ENCODE measurements around the gene OR1M1. TPM values are rescaled to one million over a fixed set of nuclear protein-coding genes. Genes with fewer than 3 reads are reported as not detected.
A peak's percentile ranks its signal among the peaks of the same experiment; 100 is the strongest.

Gene OR1M1
- total and polyA plus RNA-seq, 9 of the 15 experiments (the other 6 are each of a cell fraction or from before 2014, with no cell fraction given), result not detected

DNA sequence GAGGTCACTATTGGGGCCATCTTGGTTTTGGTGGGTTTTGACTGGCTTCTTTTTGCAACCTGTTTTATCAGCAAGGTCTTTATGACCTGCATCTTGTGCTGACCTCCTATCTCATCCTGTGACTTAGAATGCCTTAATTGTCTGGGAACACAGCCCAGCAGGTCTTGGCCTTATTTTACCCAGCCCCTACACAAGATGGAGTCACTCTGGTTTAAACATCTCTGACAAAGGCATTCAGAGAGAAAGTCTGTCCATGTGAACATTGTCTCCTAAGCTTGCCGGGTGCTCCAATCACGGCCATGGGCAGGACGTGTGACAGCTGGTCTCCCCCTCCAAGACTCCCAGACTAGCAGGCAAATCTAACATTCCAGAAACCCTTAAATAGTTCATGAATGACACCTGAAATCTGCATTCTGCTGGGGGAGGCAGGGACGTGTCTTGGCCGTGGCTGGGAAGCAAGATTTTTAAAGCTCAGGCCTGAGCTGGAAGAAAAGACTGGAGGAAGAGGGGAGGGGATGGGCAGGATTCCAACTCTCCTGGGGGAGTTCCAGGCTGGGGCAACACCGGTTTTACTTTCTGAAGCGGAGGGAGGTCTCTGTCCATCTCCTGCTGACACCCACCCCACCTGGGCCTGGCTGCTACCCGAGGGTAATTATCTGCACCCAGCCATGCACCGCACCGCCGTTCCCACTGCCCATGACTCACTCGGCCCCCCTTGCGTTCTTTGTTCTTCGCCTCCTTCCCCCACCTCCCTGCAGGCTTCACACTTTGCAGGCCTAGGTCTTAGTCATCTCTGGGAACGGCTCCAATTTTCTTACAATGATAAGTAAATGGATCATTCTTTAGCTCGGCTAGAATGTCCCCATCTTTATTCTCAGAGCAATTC is 11.6 kb upstream of the OR1M1 start (continued):
- TF ChIP-seq ZNF395 (CRISPR knock-in tag; IDR thresholded peaks at IDR 0.05), result peak; percentile 65; the same call in 1 of the 2 replicates
- peak; percentile 66 for TF ChIP-seq CXXC5 (CRISPR knock-in tag; IDR thresholded peaks at IDR 0.05)
- peak; percentile 51; the same call in 1 of the 2 replicates for TF ChIP-seq ZBTB7A (IDR thresholded peaks at IDR 0.05; ENCODE audit: borderline replicate concordance, control insufficient read depth, low read depth, low read length)
- TF ChIP-seq ZNF644 (tag; IDR thresholded peaks at IDR 0.05; ENCODE audit: low read depth), result peak; percentile 73; the same call in 1 of the 2 replicates
- no peak for TF ChIP-seq AFF4 (CRISPR knock-in tag; IDR thresholded peaks at IDR 0.05)
- TF ChIP-seq EP400 (IDR thresholded peaks at IDR 0.05), result peak; percentile 24; the same call in 1 of the 2 replicates
- peak; percentile 100 for TF ChIP-seq FOSL1 (tag; conservative IDR thresholded peaks at IDR 0.05)
- peak; percentile 95 for TF ChIP-seq SMARCC2 (IDR thresholded peaks at IDR 0.05; ENCODE audit: low read depth)
- TF ChIP-seq TARDBP (IDR thresholded peaks at IDR 0.05), result no peak
- peak; percentile 80 for TF ChIP-seq MYNN (IDR thresholded peaks at IDR 0.05)
- no peak for TF ChIP-seq MYNN (CRISPR knock-in tag; IDR thresholded peaks at IDR 0.05)
- peak; percentile 99 for TF ChIP-seq DPF2 (IDR thresholded peaks at IDR 0.05)
- 0 out of 2 replicates have a peak, but pooled peaks have one; percentile 33 for TF ChIP-seq ZNF766 (CRISPR knock-in tag; conservative IDR thresholded peaks at IDR 0.05)
- TF ChIP-seq MAFF (IDR thresholded peaks at IDR 0.05; ENCODE audit: low read length), result no peak; the same call in 1 of the 2 replicates
- TF ChIP-seq TBP (optimal IDR thresholded peaks at IDR 0.05; ENCODE audit: low read depth, low read length), result peak; percentile 11
- no peak for TF ChIP-seq POLR2G (IDR thresholded peaks at IDR 0.05; ENCODE audit: low read depth, low read length)
- TF ChIP-seq ZNF592 (IDR thresholded peaks at IDR 0.05), result no peak; the same call in 1 of the 2 replicates

Data from K562 (cell line).